AG20443 (cell line): ENCODE data around the gene MEGF10.
"Not testable (repeated sequence)": the region's sequence is repeated elsewhere in the genome, so short reads cannot be mapped to it uniquely, and the experiment has no call there.

Experiments used
- DNase-seq: peaks from one replicate; pipeline ENCODE4 v3.0.0; 2012; ENCODE audit warnings: low spot score, mixed read lengths

The MEGF10 gene

GRCh38 chr5:127298036-127298429, 7.4 kb downstream of the MEGF10 start:
- DNase-seq: no peak

- DNase-seq: no peak
Measured at GRCh38 chr5:127298656-127299055, 8.1 kb downstream of the MEGF10 start.

- DNase-seq: no peak
Measured at GRCh38 chr5:127299678-127300077, 9.1 kb downstream of the MEGF10 start.

GRCh38 chr5:127302509-127302908, 11.9 kb downstream of the MEGF10 start:
- no peak for DNase-seq

- no peak for DNase-seq
Measured at GRCh38 chr5:127303404-127303803, 12.8 kb downstream of the MEGF10 start.

- no peak for DNase-seq
Measured at GRCh38 chr5:127305493-127305892, 14.9 kb downstream of the MEGF10 start.

- no peak for DNase-seq
Measured at GRCh38 chr5:127306036-127306435, 15.4 kb downstream of the MEGF10 start.

GRCh38 chr5:127306647-127307046, 16.1 kb downstream of the MEGF10 start:
- DNase-seq: no peak

- DNase-seq: no peak
Measured at GRCh38 chr5:127307868-127308267, 17.3 kb downstream of the MEGF10 start.

GRCh38 chr5:127308325-127308724, 17.7 kb downstream of the MEGF10 start:
- not testable (repeated sequence) for DNase-seq

- DNase-seq: no peak
Measured at GRCh38 chr5:127308945-127309344, 18.3 kb downstream of the MEGF10 start.

- DNase-seq: no peak
Measured at GRCh38 chr5:127311349-127311748, 20.8 kb downstream of the MEGF10 start.

GRCh38 chr5:127311781-127312525, 21.4 kb downstream of the MEGF10 start:
- DNase-seq: no peak

- no peak for DNase-seq
Measured at GRCh38 chr5:127313379-127313778, 22.8 kb downstream of the MEGF10 start.

- DNase-seq: peak; percentile 84
Measured at GRCh38 chr5:127313847-127314473, 23.4 kb downstream of the MEGF10 start.

- no peak for DNase-seq
Measured at GRCh38 chr5:127316011-127316410, 25.4 kb downstream of the MEGF10 start.

GRCh38 chr5:127317385-127317784, 26.8 kb downstream of the MEGF10 start:
- not testable (repeated sequence) for DNase-seq

GRCh38 chr5:127320032-127320965, 29.7 kb downstream of the MEGF10 start:
- DNase-seq: no peak

- no peak for DNase-seq
Measured at GRCh38 chr5:127321465-127321864, 30.9 kb downstream of the MEGF10 start.

- DNase-seq: no peak
Measured at GRCh38 chr5:127322403-127322802, 31.8 kb downstream of the MEGF10 start.

- DNase-seq: no peak
Measured at GRCh38 chr5:127324756-127325155, 34.2 kb downstream of the MEGF10 start.

GRCh38 chr5:127326431-127326830, 35.8 kb downstream of the MEGF10 start:
- no peak for DNase-seq
